ENCODE results near the gene OSBPL5. TPM values are rescaled to one million over a fixed set of nuclear protein-coding genes. Genes with fewer than 3 reads are reported as not detected.

OSBPL5 gene
- total RNA-seq, 2 donors from 2014 or later: 34.0 to 69.5 TPM

DNA sequence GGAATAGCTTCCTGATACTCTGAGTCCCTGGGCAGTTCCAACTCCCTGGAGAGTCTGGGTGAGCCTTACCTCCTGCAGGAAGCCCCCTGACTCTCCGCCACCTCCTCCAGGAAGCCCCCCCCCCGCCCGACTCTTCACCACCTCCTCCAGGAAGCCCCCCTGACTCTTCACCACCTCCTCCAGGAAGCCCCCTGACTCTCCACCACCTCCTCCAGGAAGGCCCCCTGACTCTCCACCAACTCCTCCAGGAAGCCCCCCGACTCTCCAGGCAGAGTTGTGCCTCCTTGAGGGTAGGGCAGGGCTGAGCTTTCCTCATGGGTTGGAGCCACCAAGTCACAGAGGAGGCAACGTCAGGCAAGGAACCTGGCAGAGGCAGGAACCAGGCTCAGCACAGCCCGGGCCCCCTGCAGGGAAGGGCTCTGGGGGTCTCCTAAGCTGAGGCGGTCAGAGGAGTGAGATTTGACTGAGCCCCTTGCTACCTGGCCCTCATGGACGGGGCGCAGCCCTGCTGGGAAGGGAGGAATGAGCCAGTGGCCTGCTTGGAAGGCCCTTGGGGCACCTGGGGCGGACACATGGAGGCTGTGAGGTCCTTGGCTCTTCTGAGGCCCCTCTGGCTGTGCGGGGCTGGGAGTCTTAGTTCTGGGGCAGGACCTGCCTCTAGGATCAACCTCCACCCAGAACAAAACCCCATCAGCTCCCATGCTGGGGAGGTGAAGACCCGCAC lies 35.4 kb upstream of the OSBPL5 start:
- H3K27me3 ChIP-seq: peaks cover 17% of the 10 kb centered on the region
- DNase-seq: no peak

DNA sequence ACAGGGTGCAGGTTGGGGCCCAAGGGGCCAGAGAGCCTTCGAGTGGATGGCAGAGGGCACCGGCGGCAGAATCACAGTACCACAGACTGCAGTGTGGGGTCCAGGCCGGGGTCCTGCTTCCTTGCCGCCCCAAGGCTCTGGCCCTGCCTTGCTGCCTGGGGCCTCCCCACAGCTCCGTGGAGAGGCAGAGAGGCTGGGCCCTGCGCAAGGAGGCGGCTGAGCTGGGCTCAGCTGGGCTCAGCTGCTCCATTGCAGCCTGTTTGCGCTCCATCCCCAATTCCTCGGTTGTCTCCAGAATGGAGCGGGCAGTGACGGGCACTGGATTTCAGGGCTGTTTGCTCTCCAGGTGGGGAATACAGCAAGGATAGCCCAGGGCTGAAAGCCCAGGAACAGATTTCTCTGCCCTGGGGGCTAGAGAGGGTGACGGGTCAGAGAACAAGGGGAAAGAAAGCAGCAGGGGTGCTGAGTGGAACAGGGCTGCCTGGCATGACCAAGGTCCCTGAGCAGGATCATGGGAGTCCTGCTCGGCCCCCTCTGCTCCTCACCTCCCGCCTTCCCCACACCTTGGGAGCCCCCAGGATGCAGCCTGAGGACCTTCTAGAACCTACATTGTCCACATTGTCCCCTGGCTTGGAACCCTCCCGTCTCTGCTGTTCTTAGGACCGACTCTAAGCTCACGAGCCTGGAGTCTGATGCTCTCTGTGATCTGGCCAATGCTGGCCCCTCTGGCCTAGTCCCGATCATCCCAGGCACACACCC lies 34.6 kb upstream of the OSBPL5 start:
- Histone ChIP-seq H3K27me3 (peaks cover 17% of the 10 kb centered on the region), H3K9me3 (no peaks in the 10 kb centered on the region), H3K4me3 (no peak overlapping the region), H3K4me1 (no peaks in the 10 kb centered on the region), H3K27ac (no peak overlapping the region), H3K9ac (ENCODE audit: low read depth in 2 of 2, low read length in 2 of 2) (no peak overlapping the region), H3K36me3 (no peaks in the 10 kb centered on the region)
- TF ChIP-seq, protein P1, sequence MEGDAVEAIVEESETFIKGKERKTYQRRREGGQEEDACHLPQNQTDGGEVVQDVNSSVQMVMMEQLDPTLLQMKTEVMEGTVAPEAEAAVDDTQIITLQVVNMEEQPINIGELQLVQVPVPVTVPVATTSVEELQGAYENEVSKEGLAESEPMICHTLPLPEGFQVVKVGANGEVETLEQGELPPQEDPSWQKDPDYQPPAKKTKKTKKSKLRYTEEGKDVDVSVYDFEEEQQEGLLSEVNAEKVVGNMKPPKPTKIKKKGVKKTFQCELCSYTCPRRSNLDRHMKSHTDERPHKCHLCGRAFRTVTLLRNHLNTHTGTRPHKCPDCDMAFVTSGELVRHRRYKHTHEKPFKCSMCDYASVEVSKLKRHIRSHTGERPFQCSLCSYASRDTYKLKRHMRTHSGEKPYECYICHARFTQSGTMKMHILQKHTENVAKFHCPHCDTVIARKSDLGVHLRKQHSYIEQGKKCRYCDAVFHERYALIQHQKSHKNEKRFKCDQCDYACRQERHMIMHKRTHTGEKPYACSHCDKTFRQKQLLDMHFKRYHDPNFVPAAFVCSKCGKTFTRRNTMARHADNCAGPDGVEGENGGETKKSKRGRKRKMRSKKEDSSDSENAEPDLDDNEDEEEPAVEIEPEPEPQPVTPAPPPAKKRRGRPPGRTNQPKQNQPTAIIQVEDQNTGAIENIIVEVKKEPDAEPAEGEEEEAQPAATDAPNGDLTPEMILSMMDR (IDR thresholded peaks at IDR 0.05): no peak
- intact Hi-C loops (cut with DNase I): no loop called here
- no peak for DNase-seq

More for the DNA sequence above, 35.4 kb upstream of the OSBPL5 start:
- intact Hi-C loops (cut with DNase I): no loop called here
- no peaks in the 10 kb centered on the region for H3K4me1 ChIP-seq
- H3K36me3 ChIP-seq: no peaks in the 10 kb centered on the region
- TF ChIP-seq, protein P1 (IDR thresholded peaks at IDR 0.05): no peak
- no peak overlapping the region for H3K27ac ChIP-seq
- no peak overlapping the region for H3K4me3 ChIP-seq
- H3K9me3 ChIP-seq: no peaks in the 10 kb centered on the region
- no peak overlapping the region for H3K9ac ChIP-seq (ENCODE audit: low read depth in 2 of 2, low read length in 2 of 2)

DNA sequence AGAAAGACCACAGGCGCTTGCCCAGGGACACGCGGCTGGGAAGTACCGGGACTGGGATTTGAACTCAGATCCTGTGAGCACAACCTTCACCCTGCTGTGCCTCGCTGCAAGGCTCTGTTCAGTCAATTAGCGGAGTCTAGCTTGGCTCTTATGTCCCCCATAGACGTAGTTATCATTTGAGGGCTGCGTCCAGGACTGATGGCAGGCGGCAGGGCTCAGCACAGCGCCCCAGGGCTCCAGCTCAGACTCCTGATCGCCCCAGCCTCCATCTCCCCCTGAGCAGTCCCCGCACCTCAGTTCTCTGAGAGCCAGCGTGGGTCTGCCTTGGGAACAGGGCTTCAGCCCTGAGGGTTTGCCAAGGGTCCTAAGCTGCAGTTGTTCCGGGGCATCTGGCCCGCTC lies 33.7 kb upstream of the OSBPL5 start:
- H3K36me3 ChIP-seq: no peaks in the 10 kb centered on the region
- intact Hi-C loops (cut with DNase I): no loop called here
- H3K9me3 ChIP-seq: no peaks in the 10 kb centered on the region
- no peak overlapping the region for H3K9ac ChIP-seq (ENCODE audit: low read depth in 2 of 2, low read length in 2 of 2)
- no peak overlapping the region for H3K4me3 ChIP-seq
- H3K27ac ChIP-seq: no peak overlapping the region
- TF ChIP-seq, protein P1 (IDR thresholded peaks at IDR 0.05): no peak
- H3K27me3 ChIP-seq: peaks cover 16% of the 10 kb centered on the region
- no peak for DNase-seq
- H3K4me1 ChIP-seq: no peaks in the 10 kb centered on the region

DNA sequence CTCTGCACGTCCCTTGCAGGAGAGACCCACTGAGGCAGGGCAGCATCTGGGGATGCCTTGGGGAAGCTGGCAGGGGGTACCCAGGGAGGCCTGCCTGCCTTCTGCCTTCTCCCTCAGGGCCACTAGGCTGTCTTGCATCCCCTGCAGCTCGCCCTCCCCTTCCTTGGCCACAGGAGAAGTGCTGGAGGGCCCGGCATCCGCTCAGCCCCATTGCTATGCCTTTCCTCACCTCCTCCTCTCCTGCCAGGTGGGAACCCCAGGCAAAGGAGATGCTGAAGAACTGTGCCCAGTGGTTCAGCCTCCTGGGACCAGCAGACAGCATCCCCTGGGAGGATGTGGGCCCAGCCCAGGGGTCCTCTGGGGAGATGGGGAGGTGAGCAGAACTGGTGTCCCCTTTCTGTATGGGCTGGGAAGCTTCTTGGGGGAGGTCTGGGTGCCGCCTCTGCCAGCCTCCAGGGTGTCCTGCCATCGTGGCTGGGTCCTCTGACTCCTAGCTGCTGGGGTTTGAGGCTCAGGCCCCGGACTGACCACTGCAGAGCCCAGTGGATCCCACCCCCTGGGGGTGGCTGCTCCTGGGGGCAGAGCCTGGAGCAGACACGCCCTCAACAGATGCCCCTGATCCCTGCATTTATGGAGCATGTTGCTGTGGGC lies 32.9 kb upstream of the OSBPL5 start:
- Histone ChIP-seq H3K27me3 (peaks cover 7% of the 10 kb centered on the region), H3K4me1 (no peaks in the 10 kb centered on the region), H3K27ac (no peak overlapping the region), H3K4me3 (no peak overlapping the region), H3K9ac (ENCODE audit: low read depth in 2 of 2, low read length in 2 of 2) (no peak overlapping the region), H3K36me3 (no peaks in the 10 kb centered on the region), H3K9me3 (no peaks in the 10 kb centered on the region)
- DNase-seq: no peak
- TF ChIP-seq, protein P1 (IDR thresholded peaks at IDR 0.05): no peak
- intact Hi-C loops (cut with DNase I): no loop called here

DNA sequence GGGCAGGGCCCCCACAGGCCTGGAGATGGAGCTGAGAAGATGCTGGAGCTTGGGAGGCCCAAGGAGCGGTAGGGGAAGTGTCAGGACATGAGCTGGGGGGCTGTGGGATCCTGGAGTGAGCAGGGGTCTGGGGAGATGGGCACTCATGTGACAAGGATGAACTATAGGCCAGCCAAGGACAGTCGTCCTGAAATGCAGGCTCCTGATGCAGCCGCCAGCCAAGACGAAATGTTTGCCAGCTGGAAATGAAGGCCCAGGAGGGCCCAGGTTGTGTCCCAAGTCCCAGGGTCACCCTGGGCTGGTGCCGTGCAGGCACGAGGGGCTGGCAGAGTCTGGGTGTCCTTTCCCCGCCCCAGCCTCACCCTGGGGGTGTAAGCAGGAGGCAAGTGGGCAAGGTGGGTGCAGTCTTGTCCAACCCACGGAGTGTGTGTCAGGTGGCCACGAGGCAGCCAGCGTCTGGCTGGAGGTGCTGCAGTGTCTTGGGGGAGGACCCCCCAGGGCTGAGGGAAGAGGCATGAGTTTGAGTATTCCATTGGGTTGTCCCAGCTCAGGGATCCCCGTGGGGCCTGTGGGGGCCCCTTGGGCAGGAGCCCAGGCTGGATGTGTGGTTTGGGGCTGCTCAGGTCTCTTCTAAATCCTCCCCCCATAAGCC lies 32.1 kb upstream of the OSBPL5 start:
- H3K9ac ChIP-seq (ENCODE audit: low read depth in 2 of 2, low read length in 2 of 2): no peak overlapping the region
- H3K27ac ChIP-seq: no peak overlapping the region
- H3K4me3 ChIP-seq: no peak overlapping the region
- no peaks in the 10 kb centered on the region for H3K36me3 ChIP-seq
- intact Hi-C loops (cut with DNase I): no loop called here
- no peaks in the 10 kb centered on the region for H3K9me3 ChIP-seq
- TF ChIP-seq, protein P1 (IDR thresholded peaks at IDR 0.05): no peak
- no peaks in the 10 kb centered on the region for H3K27me3 ChIP-seq
- H3K4me1 ChIP-seq: no peaks in the 10 kb centered on the region
- DNase-seq: no peak

All from colonic mucosa (tissue), 4 donors.